ENCODE data around the gene HSPA1L.
"Not testable (repeated sequence)": the region's sequence is repeated elsewhere in the genome, so short reads cannot be mapped to it uniquely, and the experiment has no call there.

HSPA1L gene

GRCh38 chr6:31830886-31831335 is 15.8 kb upstream of the HSPA1L start:
- peak overlapping the region; percentile 93 to 97 (median 97) for H3K4me3 Mint-ChIP-seq
- peaks cover 36% of the 10 kb centered on the region for H3K4me1 Mint-ChIP-seq
- TF ChIP-seq CTCF (IDR thresholded peaks at IDR 0.05; ENCODE audit: unreplicated experiment in 3 of 3) = no peak
- no peaks in the 10 kb centered on the region for H3K27me3 Mint-ChIP-seq (ENCODE audit: low read depth)
- peaks cover 12% of the 10 kb centered on the region for H3K36me3 Mint-ChIP-seq (ENCODE audit: low read depth)
- peak overlapping the region; percentile 85 to 94 (median 92) for H3K27ac Mint-ChIP-seq
- H3K9me3 Mint-ChIP-seq = no peaks in the 10 kb centered on the region

DNA sequence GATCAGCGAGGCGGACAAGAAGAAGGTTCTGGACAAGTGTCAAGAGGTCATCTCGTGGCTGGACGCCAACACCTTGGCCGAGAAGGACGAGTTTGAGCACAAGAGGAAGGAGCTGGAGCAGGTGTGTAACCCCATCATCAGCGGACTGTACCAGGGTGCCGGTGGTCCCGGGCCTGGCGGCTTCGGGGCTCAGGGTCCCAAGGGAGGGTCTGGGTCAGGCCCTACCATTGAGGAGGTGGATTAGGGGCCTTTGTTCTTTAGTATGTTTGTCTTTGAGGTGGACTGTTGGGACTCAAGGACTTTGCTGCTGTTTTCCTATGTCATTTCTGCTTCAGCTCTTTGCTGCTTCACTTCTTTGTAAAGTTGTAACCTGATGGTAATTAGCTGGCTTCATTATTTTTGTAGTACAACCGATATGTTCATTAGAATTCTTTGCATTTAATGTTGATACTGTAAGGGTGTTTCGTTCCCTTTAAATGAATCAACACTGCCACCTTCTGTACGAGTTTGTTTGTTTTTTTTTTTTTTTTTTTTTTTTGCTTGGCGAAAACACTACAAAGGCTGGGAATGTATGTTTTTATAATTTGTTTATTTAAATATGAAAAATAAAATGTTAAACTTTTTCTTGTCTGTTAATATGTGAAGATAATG is 14.7 kb upstream of the HSPA1L start:
- H3K9me3 Mint-ChIP-seq = no peaks in the 10 kb centered on the region
- peak; percentile 42 to 69 (median 53) for TF ChIP-seq CTCF (IDR thresholded peaks at IDR 0.05; ENCODE audit: unreplicated experiment in 3 of 3)
- H3K4me1 Mint-ChIP-seq = peaks cover 41% of the 10 kb centered on the region
- peak overlapping the region; percentile 93 to 97 (median 97) for H3K4me3 Mint-ChIP-seq
- H3K36me3 Mint-ChIP-seq (ENCODE audit: low read depth) = peaks cover 6% of the 10 kb centered on the region
- peak overlapping the region; percentile 85 to 94 (median 92) for H3K27ac Mint-ChIP-seq
- no peaks in the 10 kb centered on the region for H3K27me3 Mint-ChIP-seq (ENCODE audit: low read depth)

GRCh38 chr6:31827286-31828079 is 12.4 kb upstream of the HSPA1L start, which contains the start of gene HSPA1B:
HSPA1B (plus strand) TSS chr6:31827738; CDS start chr6:31827951, 213 bp downstream.
- Mint-ChIP-seq H3K27ac (peak within 1 kb of the TSS; percentile 99 to 100 (median 100)), H3K4me1 (peaks cover 46% of the 10 kb centered on the region), H3K9me3 (no peaks in the 10 kb centered on the region), H3K27me3 (ENCODE audit: low read depth) (no peaks in the 10 kb centered on the region), H3K4me3 (peak within 1 kb of the TSS; percentile 82 to 87 (median 83)), H3K36me3 (ENCODE audit: low read depth) (peaks cover 4% of the 10 kb centered on the region)
- no peak for TF ChIP-seq CTCF (IDR thresholded peaks at IDR 0.05; ENCODE audit: unreplicated experiment in 3 of 3)

DNA sequence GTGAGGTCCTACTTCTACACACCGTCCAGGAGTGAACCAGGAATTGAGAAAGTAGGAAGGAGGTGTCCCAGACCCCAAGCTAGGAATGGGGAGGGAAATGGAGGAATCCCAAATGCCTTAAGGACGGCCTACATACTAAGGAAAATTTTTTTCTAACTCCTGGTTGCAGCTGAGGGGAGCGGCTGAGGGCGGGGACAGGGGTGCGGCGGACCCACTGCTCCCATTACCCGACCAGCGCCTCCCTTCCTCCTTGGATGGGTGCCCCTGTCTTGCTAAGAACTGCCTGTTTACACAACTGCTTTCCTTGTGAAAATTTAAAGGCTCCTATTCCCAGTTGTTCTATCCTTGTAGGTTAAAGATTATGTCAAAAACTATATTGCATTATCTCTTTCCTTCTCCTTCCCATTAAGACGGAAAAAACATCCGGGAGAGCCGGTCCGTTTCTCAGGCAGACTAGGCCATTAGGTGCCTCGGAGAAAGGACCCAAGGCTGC is 11.8 kb upstream of the HSPA1L start:
- Mint-ChIP-seq H3K4me1 (peaks cover 51% of the 10 kb centered on the region), H3K27ac (peak overlapping the region; percentile 99 to 100 (median 100)), H3K27me3 (ENCODE audit: low read depth) (no peaks in the 10 kb centered on the region), H3K9me3 (no peaks in the 10 kb centered on the region), H3K36me3 (ENCODE audit: low read depth) (peaks cover 4% of the 10 kb centered on the region), H3K4me3 (peak overlapping the region; percentile 82 to 87 (median 83))
- TF ChIP-seq CTCF (IDR thresholded peaks at IDR 0.05; ENCODE audit: unreplicated experiment in 3 of 3) = no peak

DNA sequence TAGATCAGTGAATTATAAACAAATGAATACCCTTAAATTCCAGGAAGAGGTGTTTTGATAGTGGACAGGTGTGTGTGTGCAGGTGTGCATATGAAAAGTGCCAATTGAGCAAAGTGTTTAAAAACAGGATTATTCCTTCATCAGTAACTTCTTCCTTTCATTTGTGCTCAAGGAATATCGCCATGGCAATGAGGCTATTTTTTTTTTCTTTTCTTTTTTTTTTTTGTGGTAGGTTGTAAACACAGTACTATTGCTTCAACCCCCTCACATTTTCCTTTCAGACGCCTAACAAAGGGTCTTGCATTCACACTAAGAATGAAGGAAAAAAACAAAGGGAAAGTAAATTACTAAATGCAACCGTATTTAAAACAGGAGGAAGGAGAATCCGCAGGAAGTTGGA is 10.5 kb upstream of the HSPA1L start:
- peaks cover 4% of the 10 kb centered on the region for H3K36me3 Mint-ChIP-seq (ENCODE audit: low read depth)
- no peaks in the 10 kb centered on the region for H3K9me3 Mint-ChIP-seq
- H3K4me1 Mint-ChIP-seq = peaks cover 55% of the 10 kb centered on the region
- no peaks in the 10 kb centered on the region for H3K27me3 Mint-ChIP-seq (ENCODE audit: low read depth)
- no peak for TF ChIP-seq CTCF (IDR thresholded peaks at IDR 0.05; ENCODE audit: unreplicated experiment in 3 of 3)
- H3K4me3 Mint-ChIP-seq = peak overlapping the region; percentile 82 to 87 (median 83)
- H3K27ac Mint-ChIP-seq = peak overlapping the region; percentile 99 to 100 (median 100)

GRCh38 chr6:31823592-31824196 is 8.6 kb upstream of the HSPA1L start:
- H3K4me3 Mint-ChIP-seq = peak overlapping the region; percentile 61 to 75 (median 73)
- H3K27ac Mint-ChIP-seq = peak overlapping the region; percentile 87 to 100 (median 93)
- not testable (repeated sequence) for H3K27me3 Mint-ChIP-seq (ENCODE audit: low read depth); H3K36me3 Mint-ChIP-seq (ENCODE audit: low read depth); H3K9me3 Mint-ChIP-seq
- H3K4me1 Mint-ChIP-seq = peaks cover 52% of the 10 kb centered on the region

Data from nephron (organoid).